HFF-Myc (cell line): ENCODE data around the gene TBCEL.

ENCODE experiments used
- DNase-seq: peaks from one replicate; pipeline ENCODE4 v3.0.0-alpha.2; 2011; ENCODE audit warnings: low read depth; ENCODE audit errors: extremely low read depth
- H3K4me3 ChIP-seq: replicated peaks from 2 replicates; pipeline ENCODE4 v1.5.1; 2011; ENCODE audit warnings: low read depth, mild to moderate bottlenecking, control low read depth, low read length
- TF ChIP-seq, protein P1 (sequence below): IDR thresholded peaks from 2 replicates; pipeline ENCODE4 v1.5.1; 2012; ENCODE audit warnings: mild to moderate bottlenecking, low read depth, low read length, control low read depth; ENCODE audit errors: missing control alignments

Gene TBCEL

DNA sequence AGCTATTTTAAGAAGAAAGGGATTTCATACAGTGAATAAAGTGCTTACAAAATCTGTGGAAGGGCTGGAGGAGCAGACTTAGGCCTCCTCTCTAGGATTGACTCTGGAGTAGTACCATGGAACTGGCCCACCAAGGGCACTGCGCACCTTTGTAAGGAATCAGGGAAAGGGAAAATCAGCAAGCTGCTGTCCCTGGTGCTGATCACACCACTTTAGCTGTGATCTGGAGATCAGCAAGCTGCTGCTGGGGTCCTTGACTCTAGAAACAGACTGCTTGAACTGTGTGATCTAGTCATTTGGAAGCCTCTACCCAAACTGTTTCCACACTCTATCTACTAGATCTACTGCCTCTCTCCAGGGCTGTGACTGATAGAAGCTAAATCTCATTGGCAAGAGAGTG, 58.8 kb downstream of the TBCEL start:
- no peak for DNase-seq
- H3K4me3 ChIP-seq, result no peak overlapping the region
- TF ChIP-seq, protein P1, sequence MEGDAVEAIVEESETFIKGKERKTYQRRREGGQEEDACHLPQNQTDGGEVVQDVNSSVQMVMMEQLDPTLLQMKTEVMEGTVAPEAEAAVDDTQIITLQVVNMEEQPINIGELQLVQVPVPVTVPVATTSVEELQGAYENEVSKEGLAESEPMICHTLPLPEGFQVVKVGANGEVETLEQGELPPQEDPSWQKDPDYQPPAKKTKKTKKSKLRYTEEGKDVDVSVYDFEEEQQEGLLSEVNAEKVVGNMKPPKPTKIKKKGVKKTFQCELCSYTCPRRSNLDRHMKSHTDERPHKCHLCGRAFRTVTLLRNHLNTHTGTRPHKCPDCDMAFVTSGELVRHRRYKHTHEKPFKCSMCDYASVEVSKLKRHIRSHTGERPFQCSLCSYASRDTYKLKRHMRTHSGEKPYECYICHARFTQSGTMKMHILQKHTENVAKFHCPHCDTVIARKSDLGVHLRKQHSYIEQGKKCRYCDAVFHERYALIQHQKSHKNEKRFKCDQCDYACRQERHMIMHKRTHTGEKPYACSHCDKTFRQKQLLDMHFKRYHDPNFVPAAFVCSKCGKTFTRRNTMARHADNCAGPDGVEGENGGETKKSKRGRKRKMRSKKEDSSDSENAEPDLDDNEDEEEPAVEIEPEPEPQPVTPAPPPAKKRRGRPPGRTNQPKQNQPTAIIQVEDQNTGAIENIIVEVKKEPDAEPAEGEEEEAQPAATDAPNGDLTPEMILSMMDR, result no peak

DNA sequence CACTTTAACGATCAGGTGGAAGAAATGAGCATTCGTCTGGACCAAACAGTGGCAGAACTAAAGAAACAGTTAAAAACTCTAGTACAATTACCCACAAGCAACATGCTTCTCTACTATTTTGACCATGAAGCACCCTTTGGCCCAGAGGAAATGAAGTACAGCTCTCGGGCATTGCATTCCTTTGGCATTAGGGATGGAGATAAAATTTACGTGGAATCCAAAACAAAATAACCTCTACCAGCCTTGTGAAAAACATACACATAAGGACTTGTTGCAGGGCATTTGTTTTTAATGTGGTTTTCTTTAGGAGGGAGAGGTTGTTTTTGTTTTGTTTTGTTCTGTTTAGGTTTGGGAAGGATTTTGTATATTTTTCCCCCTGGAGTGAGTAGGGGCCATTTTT, 63.0 kb downstream of the TBCEL start:
- H3K4me3 ChIP-seq, result no peak overlapping the region
- TF ChIP-seq, protein P1, result no peak
- DNase-seq, result no peak

DNA sequence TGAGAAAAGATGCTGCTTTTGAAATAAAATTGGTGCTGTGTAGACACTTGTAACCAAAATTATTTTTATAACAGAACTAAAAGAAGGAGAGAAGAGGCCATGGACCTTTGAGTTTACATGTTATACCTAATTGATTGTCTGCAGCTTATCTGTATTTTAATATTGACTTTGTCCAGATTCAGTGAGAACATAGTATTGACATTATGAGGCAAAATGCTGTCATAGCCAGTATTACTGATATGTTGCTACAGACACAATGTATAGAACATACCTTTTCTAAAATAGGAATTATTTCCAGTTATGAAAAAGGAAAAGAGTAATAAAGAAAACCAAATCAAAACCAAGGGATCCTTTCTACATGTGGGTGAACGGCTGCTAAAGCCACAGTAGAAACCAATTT, 65.7 kb downstream of the TBCEL start:
- TF ChIP-seq, protein P1, result no peak
- no peak overlapping the region for H3K4me3 ChIP-seq
- DNase-seq, result no peak

DNA sequence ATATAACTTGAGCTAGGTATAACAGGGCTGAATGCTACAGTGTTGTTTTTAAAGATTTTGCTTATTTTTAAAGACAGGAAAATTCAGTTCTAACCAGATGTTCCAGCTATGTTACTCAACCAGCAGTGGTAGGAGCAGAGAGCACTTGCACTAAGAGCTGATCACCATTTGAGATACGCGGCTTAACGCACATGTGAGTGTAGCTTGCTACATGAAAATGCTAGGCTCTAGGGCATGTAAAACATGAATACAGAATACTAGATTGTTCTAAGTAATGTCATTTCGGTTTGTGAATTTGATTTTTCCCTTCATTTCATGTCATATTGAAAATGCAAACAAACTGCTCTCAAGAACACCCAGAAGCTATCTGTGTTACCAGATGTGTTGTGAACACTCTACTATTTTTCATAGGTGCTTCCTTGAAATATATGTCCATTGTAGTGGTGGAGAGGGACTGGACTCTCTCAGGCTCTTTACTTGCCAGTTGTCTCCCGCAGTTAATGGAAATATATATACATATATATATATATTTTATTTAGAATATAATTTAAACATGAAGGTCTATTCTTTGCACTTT, 66.3 kb downstream of the TBCEL start:
- no peak for DNase-seq
- H3K4me3 ChIP-seq, result no peak overlapping the region
- TF ChIP-seq, protein P1, result no peak

DNA sequence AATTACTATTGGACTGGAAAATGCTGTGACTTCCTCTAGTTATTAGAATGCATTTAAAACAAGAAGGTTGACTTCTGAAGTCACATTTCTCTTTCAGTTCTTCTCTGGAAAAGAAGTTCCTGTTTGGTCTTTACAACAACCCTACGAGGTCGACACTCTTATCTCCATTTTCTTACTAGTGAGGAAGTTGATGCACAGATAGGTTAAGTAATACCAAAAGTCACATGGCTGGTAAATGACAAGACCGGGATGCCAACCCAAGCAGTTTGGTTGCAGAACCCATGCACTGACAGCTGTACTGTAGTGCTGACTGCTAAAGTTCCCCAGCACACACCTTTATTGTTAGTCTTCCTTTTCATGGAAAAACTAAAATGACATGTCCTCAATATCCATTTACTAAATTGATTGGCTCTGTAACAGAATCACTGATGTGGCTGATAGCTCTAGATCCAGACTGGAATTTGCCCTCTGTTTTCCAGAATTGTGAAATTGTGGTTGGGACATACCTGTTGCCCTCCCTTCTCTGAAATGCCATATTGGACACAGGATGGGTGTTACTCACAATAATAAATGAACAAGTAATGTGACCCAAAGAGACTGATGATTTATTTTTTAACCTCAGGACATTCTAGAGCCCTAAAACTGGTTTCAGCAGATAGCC, 67.7 kb downstream of the TBCEL start:
- TF ChIP-seq, protein P1, result no peak
- no peak for DNase-seq
- no peak overlapping the region for H3K4me3 ChIP-seq

DNA sequence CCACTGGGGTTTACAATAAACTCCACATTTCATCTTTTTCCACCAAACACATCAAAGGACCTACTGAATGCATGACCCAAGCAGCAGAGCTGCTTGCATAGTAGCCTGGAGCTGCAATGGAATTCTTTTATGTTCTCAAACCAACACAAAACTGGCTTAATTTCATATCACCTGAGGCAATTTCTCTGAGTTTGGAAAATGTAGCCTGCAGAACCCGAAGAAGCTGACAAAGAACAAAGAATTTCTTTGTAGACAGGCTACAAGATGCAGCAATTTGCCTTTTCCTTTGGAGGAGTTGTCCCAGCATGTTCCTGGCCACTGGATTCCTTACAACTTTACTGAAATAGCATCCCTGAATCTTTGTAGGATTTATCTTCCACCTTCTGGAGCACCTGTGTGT, 71.7 kb downstream of the TBCEL start:
- no peak for DNase-seq
- TF ChIP-seq, protein P1, result no peak
- H3K4me3 ChIP-seq, result no peak overlapping the region
